Endothelial cell of umbilical vein (primary cell): ENCODE data around the gene ETV1. TPM values are rescaled to one million over a fixed set of nuclear protein-coding genes. Genes with fewer than 3 reads are reported as not detected.

ENCODE experiments used
- BruUV-seq: library from RNA; stranded (reverse); fragments of 400-500 nt; replicated peaks from 2 replicates; lab custom pipeline; 2021; lab: Mats Ljungman, UMichigan
- CTCF ChIA-PET: fragments of 300-600, 350-600 bp; sonication (Branson Sonifier 250); formaldehyde crosslinking; loops from one replicate; lab custom pipeline; 2021; ENCODE audit warnings: antibody characterized with exemption, inconsistent platforms; lab: Charles Lee
- POLR2A ChIA-PET: fragments of 300-600, 350-600 bp; sonication (Branson Sonifier 250); formaldehyde crosslinking; loops from one replicate; lab custom pipeline; 2021; ENCODE audit warnings: antibody characterized with exemption, inconsistent platforms; lab: Charles Lee
- DNase-seq: peaks from one replicate; pipeline ENCODE4 v3.0.0-alpha.2; 2011; ENCODE audit warnings: low read depth, low spot score
- FAIRE-seq: peaks from 2 replicates; lab custom pipeline; 2011; peaks lifted over from hg19 to GRCh38; lab: Jason Lieb, UNC
- H2AFZ ChIP-seq: 2 replicates; pipeline ENCODE4 v1.6.0; 2012; ENCODE audit warnings: low read depth, low read length, control low read depth, inconsistent platforms
- H3K27ac ChIP-seq: 2 replicates; pipeline ENCODE4 v1.5.1; 2011; ENCODE audit warnings: low read depth, mild to moderate bottlenecking, control low read depth, low read length, moderate library complexity; ENCODE audit not compliant: insufficient read depth
- H3K27me3 ChIP-seq, 2 experiments: 2 replicates each; pipeline versions ENCODE4 v1.6.0 to v1.6.1; 2011; ENCODE audit warnings: low read length in 2 of 2, mixed read lengths in 1 of 2; ENCODE audit not compliant: control insufficient read depth in 2 of 2, insufficient read depth in 2 of 2
- H3K36me3 ChIP-seq, 2 experiments: 2 replicates in 1 of 2; 3 replicates in 1 of 2; pipeline ENCODE4 v1.5.1; 2011; ENCODE audit warnings: low read length in 2 of 2, mild to moderate bottlenecking in 1 of 2, moderate library complexity in 1 of 2; ENCODE audit not compliant: control insufficient read depth in 2 of 2, insufficient read depth in 2 of 2; ENCODE audit errors: extremely low read depth in 1 of 2
- H3K4me1 ChIP-seq: 3 replicates; pipeline ENCODE4 v1.5.1; 2011; ENCODE audit warnings: mild to moderate bottlenecking, low read length; ENCODE audit not compliant: control insufficient read depth, insufficient read depth; ENCODE audit errors: extremely low read depth
- H3K4me2 ChIP-seq: 2 replicates; pipeline ENCODE4 v1.6.1; 2011; ENCODE audit warnings: low read length, control low read depth, mixed read lengths; ENCODE audit not compliant: insufficient read depth
- H3K4me3 ChIP-seq, 3 experiments: fragments of 200-600 bp in 1 of 3; sonication (generic), shearing (Covaris generic) in 1 of 3; replicated peaks in 1 of 3; 2 replicates each; pipeline ENCODE4 v1.5.1; 2011 to 2016; ENCODE audit warnings: control low read depth in 3 of 3, low read length in 3 of 3, mild to moderate bottlenecking in 2 of 3, inconsistent platforms in 1 of 3, low read depth in 1 of 3, moderate library complexity in 1 of 3; ENCODE audit not compliant: insufficient read depth in 1 of 3
- H3K79me2 ChIP-seq: 2 replicates; pipeline ENCODE4 v1.6.0; 2012; ENCODE audit warnings: low read length, inconsistent platforms; ENCODE audit not compliant: control insufficient read depth, insufficient read depth
- H3K9ac ChIP-seq: replicated peaks from 2 replicates; pipeline ENCODE3; 2011; ENCODE audit warnings: low read length, control low read depth; ENCODE audit not compliant: insufficient read depth; ENCODE audit errors: extremely low read depth
- H3K9me1 ChIP-seq: replicated peaks from 3 replicates; pipeline ENCODE4 v1.6.0; 2011; ENCODE audit warnings: mild to moderate bottlenecking, low read length; ENCODE audit not compliant: control insufficient read depth, insufficient read depth; ENCODE audit errors: extremely low read depth
- H3K9me3 ChIP-seq: replicated peaks from 2 replicates; pipeline ENCODE4 v1.5.1; 2012; ENCODE audit warnings: low read length, inconsistent platforms; ENCODE audit not compliant: control insufficient read depth, insufficient read depth
- H4K20me1 ChIP-seq: replicated peaks from 2 replicates; pipeline ENCODE3; 2011; ENCODE audit warnings: mild to moderate bottlenecking, low read length; ENCODE audit not compliant: control insufficient read depth, insufficient read depth; ENCODE audit errors: extremely low read depth
- EZH2 ChIP-seq: IDR thresholded peaks from 2 replicates; pipeline ENCODE4 v1.6.1; 2012; ENCODE audit warnings: borderline replicate concordance, low read depth, mild to moderate bottlenecking, moderate library complexity, low read length, inconsistent platforms; ENCODE audit not compliant: severe bottlenecking
- FOS ChIP-seq: IDR thresholded peaks from 2 replicates; pipeline ENCODE4 v1.6.1; 2011; ENCODE audit warnings: mild to moderate bottlenecking, low read length, moderate library complexity, borderline replicate concordance; ENCODE audit not compliant: insufficient read depth
- GATA2 ChIP-seq: IDR thresholded peaks from 2 replicates; pipeline ENCODE4 v1.7.0; 2011; ENCODE audit warnings: low read depth, mild to moderate bottlenecking, moderate library complexity, mixed read lengths, low read length; ENCODE audit not compliant: insufficient read length, insufficient read depth
- JUN ChIP-seq: IDR thresholded peaks from 2 replicates; pipeline ENCODE4 v1.6.1; 2011; ENCODE audit warnings: borderline replicate concordance, low read depth; ENCODE audit not compliant: insufficient read length, insufficient read depth
- MYC ChIP-seq: IDR thresholded peaks from one replicate; pipeline ENCODE4 v1.6.1; 2011; ENCODE audit warnings: mild to moderate bottlenecking, low read depth, low read length
- POLR2A ChIP-seq: IDR thresholded peaks from 2 replicates; pipeline ENCODE4 v1.6.1; 2012; ENCODE audit warnings: low read depth, mild to moderate bottlenecking, control low read depth, low read length
- POLR2AphosphoS5 ChIP-seq: IDR thresholded peaks from 2 replicates; pipeline ENCODE4 v1.6.1; 2012; ENCODE audit warnings: low read depth, mild to moderate bottlenecking, control low read depth, low read length, moderate library complexity; ENCODE audit not compliant: insufficient read depth
- dilution Hi-C: fragments of 300-500 bp; cut with MboI; formaldehyde crosslinking; loops from one replicate; pipeline ENCODE4 v1.15.0; 2019; ENCODE audit warnings: low sequenced_read_pairs; ENCODE audit not compliant: extremely low pct_ligation_motif_present
- intact Hi-C: fragments of 100-400 bp; cut with micrococcal nuclease; formaldehyde crosslinking; loops from one replicate; pipeline ENCODE4 v1.10.0; 2022
- polyA plus RNA-seq, 4 experiments: library from polyadenylated mRNA; depleted of rRNA in 3 of 4; stranded (reverse) in 3 of 4; unstranded in 1 of 4; fragments of >200 nt; gene quantifications; 2 replicates each; pipeline versions ENCODE4 v1.2.1 to v1.2.3, GENCODE V29; 2011 to 2012; ENCODE audit warnings: missing spikeins in 1 of 4
- total RNA-seq: library from RNA; stranded (reverse); gene quantifications from 2 replicates; pipeline ENCODE4 v1.2.3, GENCODE V29; 2021
- TF ChIP-seq, protein P1 (sequence below): IDR thresholded peaks from 2 replicates; pipeline ENCODE4 v1.6.1; 2011; ENCODE audit not compliant: insufficient read depth, insufficient read length
- TF ChIP-seq, protein P2 (sequence below), 2 donors: IDR thresholded peaks; 1 replicate in 1 of 2; 2 replicates in 1 of 2; pipeline ENCODE4 v1.5.1; 2011; ENCODE audit warnings: low read length in 2 of 2, mild to moderate bottlenecking in 2 of 2, moderate library complexity in 2 of 2, control low read depth in 1 of 2, inconsistent platforms in 1 of 2, low read depth in 1 of 2; ENCODE audit not compliant: insufficient read depth in 1 of 2; ENCODE audit errors: extremely low read depth in 1 of 2

The ETV1 gene
- total and polyA plus RNA-seq, 2 donors (not counting 3 experiments of a cell fraction or from before 2014, with no cell fraction given): 8.4 to 16.6 TPM

DNA sequence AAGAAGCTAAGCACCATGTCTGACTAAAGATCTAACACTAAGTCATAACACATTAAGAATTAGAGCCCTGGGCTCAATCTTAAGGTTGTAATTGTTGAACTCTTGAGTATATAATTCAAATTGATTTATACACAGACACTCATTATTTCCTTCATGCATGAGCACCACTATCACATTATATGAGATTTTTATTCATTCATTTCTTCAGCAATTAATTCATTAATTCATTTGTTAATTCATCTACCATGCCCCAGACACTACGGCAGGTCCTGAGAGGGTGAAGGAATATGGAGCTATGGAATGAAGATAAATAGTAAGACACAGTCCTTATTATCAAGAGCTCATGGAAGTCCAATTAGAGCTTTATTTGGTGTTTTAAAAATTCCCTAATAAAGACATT lies 41.9 kb downstream of the ETV1 start:
- TF ChIP-seq POLR2AphosphoS5 (no peak), EZH2 (no peak), POLR2A (no peak), JUN (no peak), GATA2 (no peak)
- TF ChIP-seq, protein P1, sequence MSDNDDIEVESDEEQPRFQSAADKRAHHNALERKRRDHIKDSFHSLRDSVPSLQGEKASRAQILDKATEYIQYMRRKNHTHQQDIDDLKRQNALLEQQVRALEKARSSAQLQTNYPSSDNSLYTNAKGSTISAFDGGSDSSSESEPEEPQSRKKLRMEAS: no peak

GRCh38 chr7:13946181-13946580 lies 43.3 kb downstream of the ETV1 start:
- Histone ChIP-seq H3K27me3 (no peaks in the 10 kb centered on the region), H3K36me3 (no peaks in the 10 kb centered on the region), H2AFZ (no peak overlapping the region), H3K9ac (no peak overlapping the region), H3K4me1 (no peaks in the 10 kb centered on the region), H3K27ac (no peak overlapping the region), H3K79me2 (no peaks in the 10 kb centered on the region), H3K4me2 (no peak overlapping the region), H3K9me1 (no peaks in the 10 kb centered on the region), H3K9me3 (no peaks in the 10 kb centered on the region), H3K4me3 (no peak overlapping the region), H4K20me1 (no peaks in the 10 kb centered on the region)
- no peak for FAIRE-seq
- DNase-seq: no peak
- ChIA-PET CTCF (interaction anchor here (1.0 kb wide), 1 partner anchor 10 kb away, joined by 3 read pairs; no protein-coding TSS in a partner anchor), POLR2A (no interaction called here)
- dilution Hi-C loops (no loop called here), intact Hi-C loops (no loop called here)
- TF ChIP-seq POLR2A: no peak
- TF ChIP-seq MYC: no peak
- TF ChIP-seq, protein P1: no peak
- TF ChIP-seq EZH2: no peak
- TF ChIP-seq POLR2AphosphoS5: no peak
- TF ChIP-seq, protein P2, sequence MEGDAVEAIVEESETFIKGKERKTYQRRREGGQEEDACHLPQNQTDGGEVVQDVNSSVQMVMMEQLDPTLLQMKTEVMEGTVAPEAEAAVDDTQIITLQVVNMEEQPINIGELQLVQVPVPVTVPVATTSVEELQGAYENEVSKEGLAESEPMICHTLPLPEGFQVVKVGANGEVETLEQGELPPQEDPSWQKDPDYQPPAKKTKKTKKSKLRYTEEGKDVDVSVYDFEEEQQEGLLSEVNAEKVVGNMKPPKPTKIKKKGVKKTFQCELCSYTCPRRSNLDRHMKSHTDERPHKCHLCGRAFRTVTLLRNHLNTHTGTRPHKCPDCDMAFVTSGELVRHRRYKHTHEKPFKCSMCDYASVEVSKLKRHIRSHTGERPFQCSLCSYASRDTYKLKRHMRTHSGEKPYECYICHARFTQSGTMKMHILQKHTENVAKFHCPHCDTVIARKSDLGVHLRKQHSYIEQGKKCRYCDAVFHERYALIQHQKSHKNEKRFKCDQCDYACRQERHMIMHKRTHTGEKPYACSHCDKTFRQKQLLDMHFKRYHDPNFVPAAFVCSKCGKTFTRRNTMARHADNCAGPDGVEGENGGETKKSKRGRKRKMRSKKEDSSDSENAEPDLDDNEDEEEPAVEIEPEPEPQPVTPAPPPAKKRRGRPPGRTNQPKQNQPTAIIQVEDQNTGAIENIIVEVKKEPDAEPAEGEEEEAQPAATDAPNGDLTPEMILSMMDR (IDR thresholded peaks at IDR 0.05; ENCODE audit: extremely low read depth in 1 of 2, insufficient read depth in 1 of 2, low read depth in 1 of 2, low read length in 2 of 2): no peak
- TF ChIP-seq GATA2: no peak
- no peak for TF ChIP-seq FOS
- no peak for TF ChIP-seq JUN
- no TSS peak for BruUV-seq

More for the DNA sequence above, 41.9 kb downstream of the ETV1 start:
- no peak for FAIRE-seq
- CTCF ChIA-PET: no interaction called here
- intact Hi-C loops: no loop called here
- no peak for DNase-seq
- Histone ChIP-seq H4K20me1 (no peaks in the 10 kb centered on the region), H3K9me1 (no peaks in the 10 kb centered on the region), H3K4me2 (no peak overlapping the region), H3K4me1 (no peaks in the 10 kb centered on the region), H3K27me3 (no peaks in the 10 kb centered on the region), H3K79me2 (no peaks in the 10 kb centered on the region), H3K27ac (no peak overlapping the region), H3K36me3 (no peaks in the 10 kb centered on the region), H3K9me3 (no peaks in the 10 kb centered on the region), H2AFZ (no peak overlapping the region), H3K4me3 (no peak overlapping the region), H3K9ac (no peak overlapping the region)
- BruUV-seq: no TSS peak
- POLR2A ChIA-PET: no interaction called here
- dilution Hi-C loops: no loop called here
